Measurements from ENCODE around the gene PLA2G4C.
A peak's percentile ranks its signal among the peaks of the same experiment; 100 is the strongest.

Gene PLA2G4C

GRCh38 chr19:48110350-48110966 is at the start of gene PLA2G4C:
PLA2G4C (minus strand) TSS chr19:48110817; CDS start chr19:48106529, 4,288 bp downstream.
- peak within 1 kb of the TSS; percentile 58 for H3K4me3 ChIP-seq (ENCODE audit: low read depth, low read length)
- TF ChIP-seq MYC (IDR thresholded peaks at IDR 0.05; ENCODE audit: low read depth, low read length) (no peak), CTCF (IDR thresholded peaks at IDR 0.05; ENCODE audit: low read depth, low read length) (no peak), MAX (IDR thresholded peaks at IDR 0.05; ENCODE audit: low read depth, low read length) (peak; percentile 15; the same call in 1 of the 2 replicates)

GRCh38 chr19:48158210-48158790 is 47.7 kb upstream of the PLA2G4C start:
- no peak for DNase-seq (ENCODE audit: low read depth)
- TF ChIP-seq MAX (IDR thresholded peaks at IDR 0.05; ENCODE audit: low read depth, low read length) = no peak
- peak; percentile 10 for TF ChIP-seq CTCF (IDR thresholded peaks at IDR 0.05; ENCODE audit: low read depth, low read length)
- no peak overlapping the region for H3K4me3 ChIP-seq (ENCODE audit: low read depth, low read length)

More at GRCh38 chr19:48110350-48110966, at the start of gene PLA2G4C:
- peak; percentile 95 for DNase-seq (ENCODE audit: low read depth)

GRCh38 chr19:48154003-48154402 is 43.4 kb upstream of the PLA2G4C start:
- DNase-seq (ENCODE audit: low read depth) = no peak
- H3K4me3 ChIP-seq (ENCODE audit: low read depth, low read length) = no peak overlapping the region
- TF ChIP-seq POLR2A (IDR thresholded peaks at IDR 0.05; ENCODE audit: extremely low read depth, insufficient read length) (no peak), CTCF (IDR thresholded peaks at IDR 0.05; ENCODE audit: low read depth, low read length) (no peak), MYC (IDR thresholded peaks at IDR 0.05; ENCODE audit: low read depth, low read length) (no peak)

- H3K4me3 ChIP-seq (ENCODE audit: low read depth, low read length) = no peak overlapping the region
- peak; percentile 86 for DNase-seq (ENCODE audit: low read depth)
- TF ChIP-seq MYC (IDR thresholded peaks at IDR 0.05; ENCODE audit: low read depth, low read length) (no peak), MAX (IDR thresholded peaks at IDR 0.05; ENCODE audit: low read depth, low read length) (no peak), POLR2A (IDR thresholded peaks at IDR 0.05; ENCODE audit: extremely low read depth, insufficient read length) (no peak), CTCF (IDR thresholded peaks at IDR 0.05; ENCODE audit: low read depth, low read length) (peak; percentile 98)
These were observed 41.9 kb upstream of the PLA2G4C start for GRCh38 chr19:48152551-48152950.

- no peak overlapping the region for H3K4me3 ChIP-seq (ENCODE audit: low read depth, low read length)
- TF ChIP-seq MYC (IDR thresholded peaks at IDR 0.05; ENCODE audit: low read depth, low read length) (no peak), CTCF (IDR thresholded peaks at IDR 0.05; ENCODE audit: low read depth, low read length) (no peak), POLR2A (IDR thresholded peaks at IDR 0.05; ENCODE audit: extremely low read depth, insufficient read length) (no peak), MAX (IDR thresholded peaks at IDR 0.05; ENCODE audit: low read depth, low read length) (no peak)
- no peak for DNase-seq (ENCODE audit: low read depth)
These were observed 38.8 kb upstream of the PLA2G4C start for GRCh38 chr19:48149430-48149829.

Measured in NB4 (cell line).